ENCODE measurements around the gene SLC6A17. TPM values are rescaled to one million over a fixed set of nuclear protein-coding genes. Genes with fewer than 3 reads are reported as not detected.

Gene SLC6A17
- total RNA-seq, 1 experiment from 2014 or later, result 0.17 TPM

GRCh38 chr1:110188035-110188618 lies 37.8 kb downstream of the SLC6A17 start:
- H2BK12ac ChIP-seq (ENCODE audit: insufficient read length, low read depth, low read length), result no peak overlapping the region
- no peak overlapping the region for H3K4me3 Mint-ChIP-seq

More at GRCh38 chr1:110188035-110188618, 37.8 kb downstream of the SLC6A17 start:
- Histone ChIP-seq H4K5ac (ENCODE audit: insufficient read length, low read depth, low read length) (no peak overlapping the region), H3K56ac (ENCODE audit: insufficient read length, low read depth, low read length) (no peak overlapping the region), H3K18ac (ENCODE audit: insufficient read length, low read depth, low read length) (no peak overlapping the region), H3K9ac (ENCODE audit: extremely low read depth, insufficient read length, low read length) (no peak overlapping the region), H3K14ac (ENCODE audit: insufficient read depth, low read length) (no peak overlapping the region), H3K27me3 (ENCODE audit: insufficient read depth, low read length) (no peaks in the 10 kb centered on the region), H3K4me2 (ENCODE audit: insufficient read depth, insufficient read length, low read length) (no peak overlapping the region), H3K4ac (ENCODE audit: low read depth, low read length) (no peak overlapping the region), H4K8ac (replicated peaks; ENCODE audit: insufficient read length, low read depth, low read length) (no peak overlapping the region), H4K20me1 (ENCODE audit: control insufficient read depth, insufficient read depth, insufficient read length) (no peaks in the 10 kb centered on the region), H3K4me1 (ENCODE audit: insufficient read depth, low read length) (no peaks in the 10 kb centered on the region), H3K9me3 (ENCODE audit: control insufficient read depth, low read depth, low read length) (no peaks in the 10 kb centered on the region), H3K79me2 (ENCODE audit: insufficient read depth, low read length) (no peaks in the 10 kb centered on the region), H2AFZ (ENCODE audit: low read length) (no peak overlapping the region), H3K23me2 (ENCODE audit: insufficient read length, low read depth, low read length, poor library complexity, severe bottlenecking) (no peaks in the 10 kb centered on the region), H2AK5ac (ENCODE audit: insufficient read length, low read length) (no peak overlapping the region), H3K23ac (ENCODE audit: insufficient read length, low read depth, low read length) (no peak overlapping the region), H2BK20ac (ENCODE audit: low read depth, low read length, poor library complexity, severe bottlenecking) (no peak overlapping the region), H2BK5ac (ENCODE audit: insufficient read length, low read length) (no peak overlapping the region), H3K27ac (ENCODE audit: insufficient read length, low read depth, low read length) (no peak overlapping the region), H2BK15ac (ENCODE audit: low read depth, low read length) (no peak overlapping the region), H3T11ph (ENCODE audit: low read length) (no peak overlapping the region), H2BK120ac (ENCODE audit: low read depth, low read length, poor library complexity, severe bottlenecking) (no peak overlapping the region), H4K91ac (ENCODE audit: insufficient read length, low read depth, low read length) (no peak overlapping the region), H3K79me1 (ENCODE audit: insufficient read depth, low read depth, low read length, poor library complexity, severe bottlenecking) (no peaks in the 10 kb centered on the region)
- no CpG with 5 or more reads among the region's 6 CpGs for WGBS (ENCODE audit: extremely low coverage, insufficient read length, low lambda C conversion rate)
- DNase-seq, result no peak
- H3K36me3 Mint-ChIP-seq (ENCODE audit: insufficient read depth in 1 of 3, low read depth in 3 of 3), result no peaks in the 10 kb centered on the region
- TF ChIP-seq CTCF (conservative IDR thresholded peaks at IDR 0.05), result no peak
- peaks cover 6 to 10% of the 10 kb centered on the region in 2 experiments; a peak in 2 of 4 replicates for H3K4me1 Mint-ChIP-seq
- H3K27ac Mint-ChIP-seq, result no peak overlapping the region
- H3K9me3 Mint-ChIP-seq, result no peaks in the 10 kb centered on the region
- H3K27me3 Mint-ChIP-seq (ENCODE audit: low read depth), result peaks cover 14% of the 10 kb centered on the region

Data from H9 (cell line).